Esophagus muscularis mucosa (tissue), 3 donors: Measurements from ENCODE around the gene STARD9.

Source experiments
- POLR2A ChIP-seq: fragments of 450-650 bp; IDR thresholded peaks from one replicate; pipeline ENCODE4 v1.6.1; 2017; ENCODE audit warnings: antibody characterized with exemption, moderate library complexity, mild to moderate bottlenecking, low read depth
- POLR2AphosphoS5 ChIP-seq, 2 donors: sonication (generic); formaldehyde crosslinking; IDR thresholded peaks; one replicate each; pipeline ENCODE4 v1.6.1; 2017; ENCODE audit warnings: antibody characterized with exemption in 2 of 2
- TF ChIP-seq, protein P1 (sequence below), 3 experiments: fragments of 200-600 bp in 2 of 3; fragments of 450-650 bp in 1 of 3; sonication (generic) in 2 of 3; IDR thresholded peaks; one replicate each; pipeline ENCODE4 v1.5.1; 2017 to 2019; ENCODE audit warnings: antibody characterized with exemption in 3 of 3, mild to moderate bottlenecking in 2 of 3, moderate library complexity in 1 of 3

DNA sequence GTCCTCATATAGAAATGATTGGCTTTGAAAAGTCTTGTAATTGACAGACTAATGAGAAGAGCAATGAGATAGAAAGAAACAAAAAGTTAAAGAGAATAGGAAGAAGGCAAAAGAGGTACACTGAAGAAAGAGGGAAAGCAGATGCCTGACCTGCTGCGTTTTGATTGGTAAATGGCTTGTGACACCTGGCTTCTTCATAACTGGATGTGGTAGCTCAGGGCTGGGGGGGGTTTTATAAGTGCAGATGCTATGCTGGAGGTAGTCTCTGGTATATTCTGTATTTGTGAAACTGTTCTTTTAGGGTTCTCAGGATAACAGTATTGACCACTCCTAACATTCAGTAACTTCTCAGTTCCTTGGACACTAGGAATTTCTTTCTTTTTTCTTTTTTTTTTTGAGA lies 1.4 kb downstream of the STARD9 start:
- TF ChIP-seq, protein P1, sequence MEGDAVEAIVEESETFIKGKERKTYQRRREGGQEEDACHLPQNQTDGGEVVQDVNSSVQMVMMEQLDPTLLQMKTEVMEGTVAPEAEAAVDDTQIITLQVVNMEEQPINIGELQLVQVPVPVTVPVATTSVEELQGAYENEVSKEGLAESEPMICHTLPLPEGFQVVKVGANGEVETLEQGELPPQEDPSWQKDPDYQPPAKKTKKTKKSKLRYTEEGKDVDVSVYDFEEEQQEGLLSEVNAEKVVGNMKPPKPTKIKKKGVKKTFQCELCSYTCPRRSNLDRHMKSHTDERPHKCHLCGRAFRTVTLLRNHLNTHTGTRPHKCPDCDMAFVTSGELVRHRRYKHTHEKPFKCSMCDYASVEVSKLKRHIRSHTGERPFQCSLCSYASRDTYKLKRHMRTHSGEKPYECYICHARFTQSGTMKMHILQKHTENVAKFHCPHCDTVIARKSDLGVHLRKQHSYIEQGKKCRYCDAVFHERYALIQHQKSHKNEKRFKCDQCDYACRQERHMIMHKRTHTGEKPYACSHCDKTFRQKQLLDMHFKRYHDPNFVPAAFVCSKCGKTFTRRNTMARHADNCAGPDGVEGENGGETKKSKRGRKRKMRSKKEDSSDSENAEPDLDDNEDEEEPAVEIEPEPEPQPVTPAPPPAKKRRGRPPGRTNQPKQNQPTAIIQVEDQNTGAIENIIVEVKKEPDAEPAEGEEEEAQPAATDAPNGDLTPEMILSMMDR (IDR thresholded peaks at IDR 0.05) = no peak
- TF ChIP-seq POLR2A (no peak), POLR2AphosphoS5 (IDR thresholded peaks at IDR 0.05) (no peak)
